ENCODE data around the gene LCE2A.
A peak's percentile ranks its signal among the peaks of the same experiment; 100 is the strongest.
"Not testable (repeated sequence)": the region's sequence is repeated elsewhere in the genome, so short reads cannot be mapped to it uniquely, and the experiment has no call there.

LCE2A gene

DNA sequence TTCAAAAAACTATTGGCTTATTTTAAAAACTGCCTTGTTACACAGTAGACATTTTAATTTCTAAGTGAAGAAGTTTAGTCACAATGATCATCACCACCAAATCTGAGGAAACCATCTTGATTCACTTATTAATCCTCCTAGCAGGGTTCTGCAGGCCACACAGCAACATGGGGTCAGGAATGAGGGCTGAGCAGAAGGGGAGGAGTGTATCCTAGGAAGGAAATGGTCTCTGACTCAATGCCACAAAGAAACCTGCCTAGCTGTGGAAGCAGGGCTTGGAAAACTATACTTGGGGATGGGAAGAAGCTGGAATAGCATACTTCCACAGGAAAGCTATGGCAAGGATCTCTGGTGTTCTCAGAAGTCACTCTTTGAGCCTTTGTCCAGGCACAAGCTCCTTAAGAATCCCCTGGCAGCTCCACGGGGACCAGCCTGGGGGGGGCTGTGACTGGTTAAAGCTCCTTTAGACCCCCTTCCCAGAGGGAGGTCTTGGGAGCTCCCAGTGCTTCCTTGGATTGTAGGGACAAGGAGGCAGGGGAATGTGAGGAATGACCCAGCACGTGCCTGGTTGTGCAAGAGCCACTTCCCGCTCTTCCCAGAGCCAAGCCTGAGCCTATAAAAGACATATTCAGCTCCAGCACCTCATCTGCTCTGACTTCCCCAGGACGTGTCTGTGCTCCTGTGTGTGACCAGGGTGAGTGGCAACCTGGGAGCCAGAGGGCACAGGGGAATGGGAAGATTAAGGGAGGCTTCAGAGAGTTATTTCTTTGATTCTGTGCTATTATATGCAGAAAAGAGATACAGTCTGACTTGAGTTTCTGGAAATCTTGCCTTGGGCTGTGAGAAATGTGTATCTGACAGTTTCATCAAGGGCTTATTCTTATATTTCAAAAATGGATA lies at the start of gene LCE2A:
TSS of gene LCE2A (plus strand) at position 645 of the 900 bp plus-strand sequence. CDS start 557 bp downstream, outside the sequence.
- no peak for DNase-seq

DNA sequence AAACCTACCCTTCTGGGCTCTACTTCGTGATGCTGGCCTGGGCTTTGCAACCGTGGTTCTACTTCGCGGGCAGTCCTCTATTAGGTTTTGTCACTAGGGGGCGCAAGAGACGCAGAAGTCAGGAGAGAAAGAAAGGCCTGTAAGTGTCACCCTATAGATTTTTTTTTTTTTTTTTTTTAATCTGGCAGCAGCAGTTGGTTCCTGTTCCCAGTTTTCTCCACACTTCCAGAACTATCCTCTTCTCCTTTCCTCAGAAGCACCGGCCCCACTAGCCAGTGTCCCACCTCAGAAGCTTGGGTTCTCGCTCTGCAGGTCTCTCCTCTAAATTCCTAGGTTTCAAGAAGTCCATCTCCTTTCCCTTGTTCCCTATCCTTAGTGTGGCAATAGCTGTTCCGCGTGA lies 44.0 kb upstream of the LCE2A start:
- DNase-seq: peak; percentile 83

- no peak for DNase-seq
Measured at GRCh38 chr1:152656459-152656858, 41.7 kb upstream of the LCE2A start.

GRCh38 chr1:152657677-152658076 lies 40.5 kb upstream of the LCE2A start:
- DNase-seq: no peak

DNA sequence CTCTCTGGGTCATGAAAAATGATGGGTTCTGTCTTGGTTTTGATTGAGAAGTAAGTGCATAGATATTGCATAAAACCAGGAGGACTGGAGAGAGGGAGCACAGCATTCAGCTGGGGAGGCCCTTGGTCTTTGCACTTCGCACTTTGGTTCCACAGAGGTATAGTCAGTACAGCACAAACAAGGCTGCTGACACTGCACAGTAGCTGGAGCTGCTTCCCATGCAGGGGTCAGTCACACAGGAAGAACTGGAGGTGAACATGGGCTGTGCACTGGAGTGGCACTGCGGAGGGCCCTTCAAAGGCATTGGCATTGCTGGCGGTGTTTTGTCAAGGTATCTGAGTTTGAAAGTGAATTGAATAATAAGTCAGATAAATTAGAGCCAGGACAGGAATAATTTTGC lies 39.5 kb upstream of the LCE2A start:
- no peak for DNase-seq

- DNase-seq: no peak
Measured at GRCh38 chr1:152663098-152663497, 35.0 kb upstream of the LCE2A start, which contains the start of gene LCE2D. LCE2D (plus strand) TSS chr1:152663380; CDS start chr1:152664106, 726 bp downstream.

DNA sequence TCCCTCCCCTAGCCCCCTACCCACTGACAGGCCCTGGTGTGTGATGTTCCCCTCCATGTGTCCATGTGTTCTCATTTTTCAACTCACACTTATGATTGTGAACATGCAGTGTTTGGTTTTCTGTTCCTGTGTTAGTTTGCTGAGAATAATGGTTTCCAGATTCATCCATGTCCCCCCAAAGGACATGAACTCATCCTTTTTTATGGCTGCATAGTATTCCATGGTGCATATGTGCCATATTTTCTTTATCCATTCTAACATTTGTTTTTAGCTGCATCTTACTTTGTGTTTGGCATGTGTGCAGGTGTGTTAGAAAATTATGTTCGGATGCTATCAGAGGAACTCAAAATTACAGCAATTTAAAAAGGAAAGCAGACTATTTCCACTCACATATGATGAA lies 32.0 kb upstream of the LCE2A start:
- DNase-seq: not testable (repeated sequence)

- DNase-seq: no peak
Measured at GRCh38 chr1:152667648-152668047, 30.5 kb upstream of the LCE2A start.

DNA sequence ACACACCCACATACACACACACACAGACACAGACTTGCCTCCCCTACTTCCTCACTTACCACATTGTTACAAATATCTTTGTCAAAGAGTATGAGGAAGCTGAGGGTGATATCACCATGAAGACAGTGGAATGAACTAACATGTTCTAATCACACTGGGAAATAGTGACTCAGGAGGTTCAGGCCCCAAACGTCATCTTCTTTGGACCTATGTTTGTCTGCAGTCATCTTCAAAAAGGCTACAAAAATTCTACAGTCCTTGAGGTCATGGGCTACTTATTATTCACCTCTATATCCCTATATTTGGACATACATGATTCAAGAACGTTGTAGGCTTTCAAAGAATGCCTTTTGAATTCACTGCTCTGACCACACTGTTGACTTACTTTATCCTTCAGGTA lies 25.1 kb upstream of the LCE2A start:
- DNase-seq: no peak

DNA sequence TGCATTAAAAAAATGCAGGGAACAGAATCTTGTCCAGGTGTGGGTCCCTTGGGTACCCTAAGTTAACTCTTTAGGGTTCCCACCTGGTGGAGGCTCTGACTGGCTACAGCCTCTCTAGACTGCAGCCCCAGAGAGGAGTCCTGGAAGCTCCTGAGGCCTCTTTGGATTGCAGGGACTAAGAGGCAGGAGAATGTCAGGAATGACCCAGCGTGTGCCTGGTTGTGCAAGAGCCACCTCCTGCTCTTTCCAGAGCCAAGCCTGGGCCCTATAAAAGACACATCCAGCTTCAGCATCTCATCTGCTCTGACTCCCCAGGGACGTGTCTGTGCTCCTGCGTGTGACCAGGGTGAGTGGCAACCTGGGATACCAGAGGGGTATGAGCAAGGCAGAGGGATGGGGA lies 23.2 kb upstream of the LCE2A start, which contains the start of gene LCE2C:
TSS of gene LCE2C (plus strand) at position 297 of the 400 bp plus-strand sequence. CDS start 737 bp downstream, outside the sequence.
- DNase-seq: not testable (repeated sequence)

DNA sequence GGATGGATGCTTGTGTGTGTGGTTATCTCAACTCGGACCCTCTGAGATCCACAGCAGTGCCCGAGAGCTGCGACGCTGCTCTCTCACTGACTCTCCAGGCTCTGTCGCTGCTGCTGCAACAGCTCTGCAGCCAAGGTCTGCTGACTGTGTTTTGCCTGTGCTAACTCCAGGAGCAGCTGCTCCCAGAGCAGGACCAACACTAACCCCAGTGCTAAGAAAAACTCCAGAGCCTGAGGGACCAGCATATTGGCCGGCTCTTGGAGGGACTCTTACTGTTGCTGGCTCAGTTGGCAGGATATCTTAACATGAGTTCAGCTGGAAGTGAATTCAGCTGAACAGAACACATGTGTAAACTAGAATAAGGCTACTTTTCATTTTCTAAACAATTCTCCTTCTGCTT lies 18.7 kb upstream of the LCE2A start:
- no peak for DNase-seq

DNA sequence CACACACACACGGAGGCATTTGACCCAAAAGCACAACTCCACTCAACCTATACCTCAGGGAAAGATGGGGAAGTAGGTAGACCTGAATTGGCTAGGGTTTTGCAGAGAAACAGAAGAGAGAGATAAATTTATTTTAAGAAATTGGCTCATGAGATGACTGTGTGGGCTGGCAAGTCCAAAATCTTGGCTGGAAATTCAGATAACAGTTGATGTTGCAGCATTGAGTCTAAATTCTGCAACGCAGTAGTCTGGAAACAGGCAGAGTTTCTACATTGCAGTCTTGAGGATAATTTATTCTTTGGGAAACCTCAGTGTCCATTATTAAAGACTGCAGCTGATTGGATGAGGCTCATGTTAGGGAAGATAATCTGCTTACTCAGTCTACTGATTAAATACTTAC lies 16.5 kb upstream of the LCE2A start:
- no peak for DNase-seq

GRCh38 chr1:152683846-152684245 lies 14.3 kb upstream of the LCE2A start:
- no peak for DNase-seq

DNA sequence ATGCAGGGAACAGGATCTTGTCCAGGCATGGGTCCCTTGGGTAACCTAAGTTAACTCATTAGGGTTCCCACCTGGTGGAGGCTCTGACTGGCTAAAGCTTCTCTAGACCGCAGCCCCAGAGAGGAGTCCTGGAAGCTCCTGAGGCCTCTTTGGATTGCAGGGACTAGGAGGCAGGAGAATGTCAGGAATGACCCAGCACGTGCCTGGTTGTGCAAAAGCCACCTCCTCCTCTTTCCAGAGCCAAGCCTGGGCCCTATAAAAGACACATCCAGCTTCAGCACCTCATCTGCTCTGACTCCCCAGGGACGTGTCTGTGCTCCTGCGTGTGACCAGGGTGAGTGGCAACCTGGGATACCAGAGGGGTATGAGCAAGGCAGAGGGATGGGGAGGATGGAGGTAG lies 12.3 kb upstream of the LCE2A start, which contains the start of gene LCE2B:
TSS of gene LCE2B (plus strand) at position 301 of the 400 bp plus-strand sequence. CDS start 721 bp downstream, outside the sequence.
- DNase-seq: not testable (repeated sequence)

DNA sequence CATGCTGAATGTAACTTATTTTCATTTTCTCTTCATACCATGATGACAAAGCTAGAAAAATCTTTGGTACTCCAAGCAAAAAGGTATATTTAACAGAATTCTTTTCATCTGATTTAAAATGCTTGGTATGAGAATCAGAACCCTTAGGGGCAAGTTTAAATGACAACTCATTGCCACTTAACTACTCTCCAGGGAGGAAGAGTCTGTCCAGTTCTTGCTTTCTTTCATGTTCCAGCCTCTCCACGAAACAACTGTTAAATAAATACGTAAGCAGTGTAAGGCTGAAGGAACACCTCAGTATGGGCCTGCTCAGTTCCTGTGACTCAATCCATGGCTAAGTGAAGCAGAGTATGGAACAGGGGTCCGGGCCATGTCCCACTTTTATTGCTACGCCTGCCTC lies 1.6 kb downstream of the LCE2A start:
- no peak for DNase-seq

DNA sequence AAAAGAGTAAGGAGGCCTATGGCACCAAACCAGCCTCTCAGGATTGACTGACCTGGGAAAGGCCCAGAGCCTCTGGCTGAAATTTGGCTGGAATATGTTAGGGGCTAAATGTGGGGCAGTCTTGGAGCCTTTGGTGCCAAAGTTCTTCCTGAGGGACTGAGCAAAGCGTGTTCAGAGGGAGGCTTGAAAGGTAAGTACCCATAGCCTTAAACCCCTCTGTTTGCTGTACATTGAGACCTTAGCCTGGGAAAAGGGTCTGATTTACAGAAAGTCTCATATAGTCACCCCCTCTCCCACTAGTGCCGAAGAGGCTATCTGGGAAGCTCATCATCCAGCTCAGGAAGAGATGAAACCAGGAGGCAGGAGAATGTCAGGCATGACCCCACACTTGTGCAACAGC lies 9.7 kb downstream of the LCE2A start, which contains the start of gene LCE4A:
TSS of gene LCE4A (plus strand) at position 301 of the 400 bp plus-strand sequence. CDS start 916 bp downstream, outside the sequence.
- DNase-seq: no peak

DNA sequence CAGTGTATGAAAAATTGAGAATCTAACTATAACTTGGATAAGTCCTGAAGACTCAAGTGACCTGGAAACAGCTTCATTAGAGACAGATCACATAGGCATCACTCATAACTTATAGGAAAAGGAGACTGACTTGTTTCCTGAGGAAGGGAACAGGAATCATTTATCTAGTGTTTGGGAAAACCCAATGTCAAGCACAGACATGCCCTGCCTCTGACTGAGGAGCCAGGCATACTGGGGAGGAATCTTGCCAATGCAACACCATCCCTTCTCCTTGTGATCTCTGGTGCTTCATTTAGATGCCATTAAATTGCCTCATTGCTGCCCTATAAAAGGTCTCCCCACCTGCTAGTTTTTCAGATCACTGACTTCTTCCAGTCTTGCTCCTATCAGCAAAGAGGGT lies 20.1 kb downstream of the LCE2A start:
- no peak for DNase-seq

DNA sequence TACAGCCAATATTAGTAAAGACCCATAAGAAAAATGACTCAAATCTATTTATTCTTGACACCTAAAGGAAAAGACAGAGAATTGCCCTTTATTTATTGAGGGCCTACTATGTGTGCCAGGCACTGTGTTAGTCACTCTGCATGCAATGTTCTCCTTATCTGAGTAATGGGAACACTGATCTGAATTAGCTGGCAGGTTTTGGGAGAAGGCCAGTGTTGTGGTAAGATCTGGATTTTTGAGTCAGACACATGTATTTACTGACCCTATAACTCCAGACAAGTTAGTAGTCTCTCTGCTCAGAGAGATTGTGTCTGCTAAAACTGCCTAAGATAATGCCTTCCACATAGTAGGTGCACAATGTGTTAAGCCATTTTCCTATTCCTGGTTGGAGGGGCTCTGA lies 27.1 kb downstream of the LCE2A start:
- no peak for DNase-seq

DNA sequence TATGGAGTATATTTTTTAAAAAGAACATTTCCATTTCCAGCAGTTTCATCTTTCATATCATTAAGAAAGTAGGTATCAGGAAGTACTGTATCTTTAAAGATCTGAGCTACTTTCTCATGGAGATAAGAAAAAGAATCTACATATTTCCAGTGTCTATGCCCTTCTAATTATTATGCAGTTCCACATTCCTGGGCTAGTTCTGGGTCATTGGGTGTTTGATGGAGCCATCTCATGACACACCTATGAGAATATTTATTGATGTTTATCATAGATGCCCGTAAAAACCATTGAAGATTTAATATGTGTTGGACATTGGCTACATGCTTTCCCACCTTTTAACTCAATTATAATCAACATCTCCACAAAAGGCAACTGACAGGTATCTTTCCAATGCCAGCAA lies 30.8 kb downstream of the LCE2A start:
- DNase-seq: no peak

DNA sequence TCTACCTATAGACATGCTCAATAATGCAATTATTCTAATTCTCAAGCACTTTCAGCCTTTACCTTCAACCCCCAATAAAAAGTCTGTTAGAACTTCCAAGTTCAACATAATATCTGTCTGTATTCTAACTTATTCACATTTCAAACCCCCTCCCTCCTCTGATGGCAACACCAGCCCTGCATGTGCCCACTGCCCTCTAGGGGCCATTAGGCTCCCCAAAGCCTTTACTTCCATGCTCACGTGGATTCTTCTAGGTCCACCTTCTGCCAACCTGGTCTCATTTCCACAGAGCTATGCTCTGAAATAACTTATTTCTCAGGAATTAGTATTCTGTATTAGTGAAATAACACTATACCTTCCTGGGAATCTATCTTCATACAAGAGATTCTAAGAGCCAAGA lies 37.5 kb downstream of the LCE2A start:
- peak; percentile 25 for DNase-seq

DNA sequence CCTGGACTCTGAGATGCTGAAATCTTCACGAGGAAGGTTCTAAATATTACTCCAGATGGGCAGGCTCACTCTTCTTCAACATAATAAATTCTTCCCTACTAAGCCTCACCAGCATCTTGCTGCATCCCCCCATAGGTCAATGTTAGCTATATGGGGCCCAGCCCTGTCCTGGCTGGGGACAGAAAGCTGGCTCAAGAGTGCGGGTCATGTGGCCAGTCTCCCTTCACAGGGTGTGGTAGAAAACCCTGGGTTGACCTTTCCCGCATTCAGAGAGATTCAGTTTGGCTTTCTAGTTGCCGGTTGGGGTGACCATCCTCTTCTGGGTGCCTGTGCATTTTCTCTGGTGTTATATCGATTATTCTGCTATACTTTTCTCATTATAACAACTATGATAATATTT lies 39.9 kb downstream of the LCE2A start:
- no peak for DNase-seq

DNA sequence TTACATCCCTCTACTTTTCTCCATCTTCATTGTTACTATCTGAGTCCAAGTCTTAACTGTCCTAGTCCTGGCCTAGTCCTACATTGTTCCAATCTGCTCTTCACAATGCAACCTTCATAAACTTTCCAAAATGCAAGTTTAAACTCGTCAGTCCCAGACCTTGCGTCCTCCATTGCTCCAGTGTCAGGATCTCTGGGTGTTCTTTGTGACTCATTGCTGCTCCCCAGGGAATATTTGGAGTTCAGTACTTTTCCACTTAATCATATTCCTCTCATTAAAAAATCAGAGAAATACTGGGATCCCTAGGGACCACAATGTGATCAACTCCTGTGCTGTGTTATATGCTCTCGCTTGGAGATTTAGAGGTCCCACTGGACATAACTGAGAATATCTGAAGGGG lies 41.7 kb downstream of the LCE2A start:
- no peak for DNase-seq

- DNase-seq: no peak
Measured at GRCh38 chr1:152741656-152742055, 43.5 kb downstream of the LCE2A start.

Measured in hematopoietic multipotent progenitor cell treated with erythropoietin and hydrocortisone succinate and interleukin-3 and kit ligand, for 4 days (in vitro differentiated cells).